ENCODE results near the gene PMS2.
"Not testable (repeated sequence)": the region's sequence is repeated elsewhere in the genome, so short reads cannot be mapped to it uniquely, and the experiment has no call there.

The PMS2 gene

GRCh38 chr7:5926263-5926870, 82.5 kb downstream of the PMS2 start:
- H3K4me1 ChIP-seq (ENCODE audit: control insufficient read depth in 5 of 5, insufficient read depth in 5 of 5, low read length in 5 of 5); H3K36me3 ChIP-seq (ENCODE audit: control insufficient read depth in 5 of 5, insufficient read depth in 5 of 5, low read length in 5 of 5); H3K9me3 ChIP-seq (ENCODE audit: control insufficient read depth in 5 of 5, low read length in 5 of 5); H3K9ac ChIP-seq (ENCODE audit: low read length in 5 of 5); H3K4me3 ChIP-seq (ENCODE audit: low read depth in 1 of 5, low read length in 5 of 5); H3K27me3 ChIP-seq (ENCODE audit: control insufficient read depth in 5 of 5, insufficient read depth in 4 of 5, low read length in 5 of 5); H3K27ac ChIP-seq (ENCODE audit: low read depth, low read length): not testable (repeated sequence)

DNA sequence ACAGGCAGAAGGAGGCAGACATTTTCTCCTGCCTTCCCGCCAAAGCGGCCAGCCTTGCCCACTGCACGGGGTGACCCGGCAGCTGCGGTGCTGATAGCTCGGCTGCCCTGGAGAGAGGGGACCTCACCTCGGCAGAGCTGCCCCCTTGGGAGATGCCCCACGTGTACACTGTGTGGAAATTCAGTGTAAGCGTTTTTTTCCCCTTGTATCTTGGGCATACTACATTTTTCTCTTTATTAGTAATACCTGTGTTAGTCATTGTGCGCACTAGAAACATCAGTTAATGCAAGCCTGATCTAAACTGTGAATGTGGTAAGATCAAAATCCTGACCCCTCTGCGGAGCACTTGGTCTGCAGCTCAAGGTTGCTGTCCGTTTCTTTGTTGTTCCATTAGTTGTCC, 84.2 kb downstream of the PMS2 start:
- not testable (repeated sequence) for H3K9me3 ChIP-seq (ENCODE audit: control insufficient read depth in 5 of 5, low read length in 5 of 5); H3K4me3 ChIP-seq (ENCODE audit: low read depth in 1 of 5, low read length in 5 of 5); H3K4me1 ChIP-seq (ENCODE audit: control insufficient read depth in 5 of 5, insufficient read depth in 5 of 5, low read length in 5 of 5); H3K27ac ChIP-seq (ENCODE audit: low read depth, low read length); H3K9ac ChIP-seq (ENCODE audit: low read length in 5 of 5); H3K27me3 ChIP-seq (ENCODE audit: control insufficient read depth in 5 of 5, insufficient read depth in 4 of 5, low read length in 5 of 5); H3K36me3 ChIP-seq (ENCODE audit: control insufficient read depth in 5 of 5, insufficient read depth in 5 of 5, low read length in 5 of 5)

DNA sequence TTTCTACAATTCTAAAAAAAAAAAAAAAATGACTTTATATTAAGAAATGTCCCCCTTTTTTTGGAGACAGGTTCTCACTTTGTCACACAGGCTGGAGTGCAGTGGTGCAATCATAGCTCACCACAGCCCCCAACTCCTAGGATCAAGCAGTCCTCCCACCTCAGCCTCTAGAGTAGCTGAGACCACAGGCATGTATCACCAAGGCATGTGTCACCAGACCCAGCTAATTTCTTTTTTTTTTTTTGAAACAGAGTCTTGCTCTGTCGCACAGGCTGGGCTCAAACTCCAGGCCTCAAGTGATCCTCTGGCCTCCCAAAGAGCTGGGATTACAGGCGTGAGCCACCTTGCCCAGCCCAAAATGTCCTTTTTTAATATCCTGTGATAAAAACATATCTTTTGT, 84.7 kb downstream of the PMS2 start:
- not testable (repeated sequence) for H3K36me3 ChIP-seq (ENCODE audit: control insufficient read depth in 5 of 5, insufficient read depth in 5 of 5, low read length in 5 of 5); H3K9me3 ChIP-seq (ENCODE audit: control insufficient read depth in 5 of 5, low read length in 5 of 5); H3K27me3 ChIP-seq (ENCODE audit: control insufficient read depth in 5 of 5, insufficient read depth in 4 of 5, low read length in 5 of 5); H3K27ac ChIP-seq (ENCODE audit: low read depth, low read length); H3K4me1 ChIP-seq (ENCODE audit: control insufficient read depth in 5 of 5, insufficient read depth in 5 of 5, low read length in 5 of 5); H3K4me3 ChIP-seq (ENCODE audit: low read depth in 1 of 5, low read length in 5 of 5); H3K9ac ChIP-seq (ENCODE audit: low read length in 5 of 5)

Data from subcutaneous abdominal adipose tissue (tissue), 5 donors.